ENCODE results near the gene DDOST. TPM values are rescaled to one million over a fixed set of nuclear protein-coding genes. Genes with fewer than 3 reads are reported as not detected.
"Not testable (repeated sequence)": the region's sequence is repeated elsewhere in the genome, so short reads cannot be mapped to it uniquely, and the experiment has no call there.

Gene DDOST
- total RNA-seq, 1 experiment from 2014 or later = 311 TPM

- no peak for DNase-seq (ENCODE audit: low read depth)
Observed at GRCh38 chr1:20625176-20626097, 35.7 kb downstream of the DDOST start.

- no peak for DNase-seq (ENCODE audit: low read depth)
Observed at GRCh38 chr1:20624709-20625108, 36.5 kb downstream of the DDOST start.

GRCh38 chr1:20621012-20621411, 40.2 kb downstream of the DDOST start:
- no peak for DNase-seq (ENCODE audit: low read depth)

- DNase-seq (ENCODE audit: low read depth) = no peak
Observed at GRCh38 chr1:20619999-20620398, 41.2 kb downstream of the DDOST start.

GRCh38 chr1:20618550-20618949, 42.6 kb downstream of the DDOST start:
- no peak for DNase-seq (ENCODE audit: low read depth)

GRCh38 chr1:20616847-20617487, 44.2 kb downstream of the DDOST start:
- no peak for DNase-seq (ENCODE audit: low read depth)

GRCh38 chr1:20615946-20616846, 45.0 kb downstream of the DDOST start:
- DNase-seq (ENCODE audit: low read depth) = peak; percentile 54

- no peak for DNase-seq (ENCODE audit: low read depth)
Observed at GRCh38 chr1:20614131-20614579, 47.0 kb downstream of the DDOST start.

- DNase-seq (ENCODE audit: low read depth) = peak; percentile 86
Observed at GRCh38 chr1:20612221-20612746, 48.9 kb downstream of the DDOST start.

- DNase-seq (ENCODE audit: low read depth) = no peak
Observed at GRCh38 chr1:20611652-20612051, 49.5 kb downstream of the DDOST start.

- DNase-seq (ENCODE audit: low read depth) = no peak
Observed at GRCh38 chr1:20610970-20611369, 50.2 kb downstream of the DDOST start.

- DNase-seq (ENCODE audit: low read depth) = no peak
Observed at GRCh38 chr1:20609541-20609940, 51.6 kb downstream of the DDOST start.

- not testable (repeated sequence) for DNase-seq (ENCODE audit: low read depth)
Observed at GRCh38 chr1:20606801-20607570, 54.2 kb downstream of the DDOST start.

GRCh38 chr1:20604678-20605077, 56.5 kb downstream of the DDOST start:
- DNase-seq (ENCODE audit: low read depth) = peak; percentile 55

- DNase-seq (ENCODE audit: low read depth) = peak; percentile 96
Observed at GRCh38 chr1:20603504-20604464, 57.4 kb downstream of the DDOST start.

- DNase-seq (ENCODE audit: low read depth) = peak; percentile 68
Observed at GRCh38 chr1:20602851-20603450, 58.2 kb downstream of the DDOST start.
